NCI-H510A treated with DMSO at 0.1 percent for 48 hours (cell line): ENCODE measurements around the gene KRTAP5-8.
"Not testable (repeated sequence)": the region's sequence is repeated elsewhere in the genome, so short reads cannot be mapped to it uniquely, and the experiment has no call there.

Source experiments
- DNase-seq: peaks from one replicate; lab custom pipeline; 2025; lab: John Stamatoyannopoulos, UW

Gene KRTAP5-8, protein sequence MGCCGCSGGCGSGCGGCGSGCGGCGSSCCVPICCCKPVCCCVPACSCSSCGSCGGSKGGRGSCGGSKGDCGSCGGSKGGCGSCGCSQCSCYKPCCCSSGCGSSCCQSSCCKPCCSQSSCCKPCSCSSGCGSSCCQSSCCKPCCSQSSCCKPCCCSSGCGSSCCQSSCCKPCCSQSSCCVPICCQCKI

DNA sequence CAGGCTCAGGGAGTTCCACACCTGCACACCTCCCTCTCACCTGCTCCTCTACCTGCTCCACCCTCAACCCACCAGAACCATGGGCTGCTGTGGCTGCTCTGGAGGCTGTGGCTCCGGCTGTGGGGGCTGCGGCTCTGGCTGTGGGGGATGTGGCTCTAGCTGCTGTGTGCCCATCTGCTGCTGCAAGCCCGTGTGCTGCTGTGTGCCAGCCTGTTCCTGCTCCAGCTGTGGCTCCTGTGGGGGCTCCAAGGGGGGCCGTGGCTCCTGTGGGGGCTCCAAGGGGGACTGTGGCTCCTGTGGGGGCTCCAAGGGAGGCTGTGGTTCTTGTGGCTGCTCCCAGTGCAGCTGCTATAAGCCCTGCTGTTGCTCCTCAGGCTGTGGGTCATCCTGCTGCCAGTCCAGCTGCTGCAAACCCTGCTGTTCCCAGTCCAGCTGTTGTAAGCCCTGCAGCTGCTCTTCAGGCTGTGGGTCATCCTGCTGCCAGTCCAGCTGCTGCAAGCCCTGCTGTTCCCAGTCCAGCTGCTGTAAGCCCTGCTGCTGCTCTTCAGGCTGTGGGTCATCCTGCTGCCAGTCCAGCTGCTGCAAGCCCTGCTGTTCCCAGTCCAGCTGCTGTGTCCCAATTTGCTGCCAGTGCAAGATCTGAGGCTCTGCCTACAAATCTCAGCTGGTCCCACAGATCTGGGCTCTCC is at the start of gene KRTAP5-8:
Gene KRTAP5-8, plus strand, starts transcription at position 49 of the 689 bp plus-strand sequence. Its CDS starts 31 bp downstream, at position 80.
- not testable (repeated sequence) for DNase-seq

DNA sequence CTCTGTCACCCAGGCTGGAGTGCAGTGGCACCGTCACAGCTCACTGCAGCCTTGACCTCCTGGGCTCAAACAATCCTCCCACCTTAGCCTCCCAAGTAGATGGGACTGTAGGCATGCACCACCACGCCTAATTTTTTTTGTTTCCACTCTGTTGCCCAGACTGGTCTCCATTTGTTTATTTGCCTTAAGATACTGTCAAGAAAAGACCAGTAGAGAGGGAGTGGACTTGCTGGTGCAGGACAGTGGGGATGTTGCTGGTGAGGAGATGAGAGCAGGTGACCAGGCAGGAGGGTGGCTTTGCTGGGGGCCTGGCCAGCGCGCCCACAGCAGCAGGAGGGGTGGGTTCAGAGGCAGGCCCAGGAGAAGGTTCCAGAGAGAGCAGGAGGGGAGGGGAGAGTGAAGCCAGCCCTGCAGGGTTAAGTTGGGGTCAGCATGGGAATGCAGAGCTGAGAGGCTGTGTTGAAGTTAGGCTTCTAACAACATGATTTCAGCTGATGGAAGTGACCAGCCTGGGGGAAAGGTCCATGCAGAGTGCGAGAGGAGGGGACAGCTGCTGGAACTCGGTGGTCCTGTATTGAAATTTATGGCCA is 49.0 kb upstream of the KRTAP5-8 start:
- no peak for DNase-seq

DNA sequence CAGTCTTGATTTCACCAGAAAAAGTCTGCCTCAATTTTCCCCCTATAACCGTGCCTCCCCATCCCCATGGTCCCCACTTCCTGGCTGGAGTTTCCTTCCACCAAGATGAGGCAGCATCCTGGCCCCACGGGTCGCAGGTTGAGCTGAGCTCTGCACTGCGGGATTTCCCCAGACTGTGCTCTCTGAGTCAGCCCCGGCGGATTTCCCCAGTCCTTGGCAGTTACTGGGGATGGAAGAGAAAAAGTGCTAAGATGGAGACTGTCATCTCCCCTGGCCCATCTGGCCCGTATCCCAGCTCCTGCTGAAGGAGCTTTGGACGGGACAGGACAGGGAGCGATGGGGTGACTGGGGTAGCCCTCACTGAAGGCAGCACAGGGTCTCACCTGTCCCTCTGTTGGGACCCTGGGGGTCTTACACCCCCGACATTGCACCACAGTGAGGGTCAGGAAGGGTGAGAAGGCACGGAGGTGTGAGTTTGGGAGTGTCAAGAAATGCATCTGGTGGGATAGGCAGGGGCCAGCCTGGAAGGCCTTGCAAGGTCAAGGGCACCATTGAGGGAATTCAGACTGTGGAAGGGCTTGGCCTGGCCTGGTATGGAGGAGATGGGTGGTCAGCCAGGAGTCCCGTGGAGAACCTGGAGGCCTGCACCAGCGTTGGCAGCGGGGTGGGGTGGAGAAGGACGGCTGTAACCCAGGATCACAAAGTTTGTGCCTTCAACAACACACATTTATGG is 48.3 kb upstream of the KRTAP5-8 start:
- DNase-seq: no peak

DNA sequence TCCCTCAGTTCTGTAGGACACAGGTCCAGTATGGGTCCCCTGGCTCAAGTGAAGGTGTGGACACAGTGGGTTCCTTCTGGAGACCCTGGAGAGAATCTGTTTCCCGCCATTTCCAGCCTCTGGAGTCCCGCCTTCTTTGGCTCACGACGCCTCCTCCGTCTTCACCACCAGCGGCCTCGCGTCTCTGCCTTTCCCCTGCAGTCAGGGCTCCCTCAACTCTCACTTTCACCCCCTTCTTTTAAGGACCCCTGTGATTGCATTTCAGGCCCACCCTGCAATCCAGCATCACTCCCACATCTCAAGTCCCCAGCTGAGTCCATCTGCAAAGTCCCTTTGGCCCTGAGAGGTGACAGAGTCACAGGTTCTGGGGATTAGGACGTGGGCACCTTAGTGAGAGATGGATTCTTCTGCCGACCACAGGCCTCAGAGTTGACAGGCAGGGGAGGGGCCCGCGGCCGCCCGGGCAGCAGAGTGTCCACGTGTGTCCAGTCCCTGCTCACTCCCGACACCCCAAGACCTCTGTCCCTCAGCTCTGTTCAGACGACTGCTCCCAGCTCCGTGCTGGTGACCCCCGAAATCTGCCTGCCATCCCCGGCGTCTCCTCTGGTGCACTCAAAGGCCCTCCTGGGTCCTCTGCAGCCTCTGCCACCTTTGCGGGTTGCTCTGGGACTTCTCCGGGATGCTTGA is 47.6 kb upstream of the KRTAP5-8 start:
- DNase-seq: no peak

DNA sequence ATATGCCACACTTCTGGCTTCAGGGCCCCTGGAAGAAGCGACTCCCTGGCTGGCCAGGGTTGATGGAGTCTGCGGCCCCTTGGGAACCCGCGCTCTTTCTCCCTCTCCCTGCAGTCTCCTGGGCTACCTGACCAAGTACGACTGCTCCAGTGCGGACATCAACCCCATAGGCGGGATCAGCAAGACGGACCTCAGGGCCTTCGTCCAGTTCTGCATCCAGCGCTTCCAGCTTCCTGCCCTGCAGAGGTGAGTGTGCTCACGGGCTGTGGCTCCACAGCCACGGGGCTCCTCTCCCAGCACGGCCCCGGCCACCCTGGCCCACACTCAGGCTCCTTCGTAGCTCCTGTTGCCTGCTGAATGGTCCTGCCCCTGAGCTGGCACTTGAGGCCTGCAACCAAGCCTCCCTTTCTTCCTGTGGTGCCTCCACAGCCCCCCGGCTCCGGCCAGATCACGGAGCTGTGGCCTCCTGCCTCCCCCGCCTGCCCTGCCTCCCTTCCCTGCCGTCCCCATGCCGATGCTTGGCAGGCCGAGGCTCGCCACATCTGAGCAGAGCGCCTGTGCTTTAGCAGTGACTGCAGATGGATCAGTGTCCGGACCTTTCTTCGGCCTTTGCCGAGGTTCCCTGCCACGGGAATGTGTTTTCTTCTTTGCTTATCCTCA is 47.0 kb upstream of the KRTAP5-8 start:
- DNase-seq: no peak

DNA sequence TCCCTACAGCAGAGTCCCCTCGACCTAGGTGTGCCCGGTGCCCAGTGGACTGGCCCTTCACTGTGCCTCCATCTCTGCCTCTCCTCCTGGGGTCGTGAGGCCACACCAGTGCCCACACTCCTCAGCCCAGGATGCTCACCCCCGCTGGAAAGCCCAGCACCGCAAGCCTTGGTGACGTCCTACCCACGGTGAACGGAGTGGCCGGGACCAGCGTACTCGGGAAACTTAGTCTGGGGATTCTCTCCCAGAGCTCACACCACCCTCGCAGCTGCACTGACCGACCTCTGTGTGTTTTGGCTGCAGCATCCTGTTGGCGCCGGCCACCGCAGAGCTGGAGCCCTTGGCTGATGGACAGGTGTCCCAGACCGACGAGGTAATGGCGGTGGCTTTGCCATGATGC is 46.3 kb upstream of the KRTAP5-8 start:
- DNase-seq: no peak

DNA sequence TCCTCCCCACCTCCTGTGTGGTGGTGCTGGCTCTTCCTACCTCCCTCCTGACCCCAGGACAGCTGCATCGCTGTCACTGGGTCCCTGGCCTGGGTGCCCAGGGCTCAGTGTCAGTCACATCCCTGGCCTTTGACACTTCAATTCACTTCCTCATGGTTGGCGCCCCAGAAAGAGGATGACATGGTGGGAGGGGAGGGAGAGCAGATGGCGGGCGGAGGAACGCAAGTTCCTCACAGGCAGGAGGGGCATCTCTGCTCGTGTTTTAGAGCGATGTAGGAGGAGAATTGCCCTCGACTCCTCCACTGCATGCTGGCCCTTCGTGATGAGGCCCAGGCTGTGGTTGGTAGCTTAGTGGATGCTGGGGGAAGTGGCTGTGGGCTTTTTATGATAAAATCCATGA is 45.9 kb upstream of the KRTAP5-8 start:
- DNase-seq: no peak

DNA sequence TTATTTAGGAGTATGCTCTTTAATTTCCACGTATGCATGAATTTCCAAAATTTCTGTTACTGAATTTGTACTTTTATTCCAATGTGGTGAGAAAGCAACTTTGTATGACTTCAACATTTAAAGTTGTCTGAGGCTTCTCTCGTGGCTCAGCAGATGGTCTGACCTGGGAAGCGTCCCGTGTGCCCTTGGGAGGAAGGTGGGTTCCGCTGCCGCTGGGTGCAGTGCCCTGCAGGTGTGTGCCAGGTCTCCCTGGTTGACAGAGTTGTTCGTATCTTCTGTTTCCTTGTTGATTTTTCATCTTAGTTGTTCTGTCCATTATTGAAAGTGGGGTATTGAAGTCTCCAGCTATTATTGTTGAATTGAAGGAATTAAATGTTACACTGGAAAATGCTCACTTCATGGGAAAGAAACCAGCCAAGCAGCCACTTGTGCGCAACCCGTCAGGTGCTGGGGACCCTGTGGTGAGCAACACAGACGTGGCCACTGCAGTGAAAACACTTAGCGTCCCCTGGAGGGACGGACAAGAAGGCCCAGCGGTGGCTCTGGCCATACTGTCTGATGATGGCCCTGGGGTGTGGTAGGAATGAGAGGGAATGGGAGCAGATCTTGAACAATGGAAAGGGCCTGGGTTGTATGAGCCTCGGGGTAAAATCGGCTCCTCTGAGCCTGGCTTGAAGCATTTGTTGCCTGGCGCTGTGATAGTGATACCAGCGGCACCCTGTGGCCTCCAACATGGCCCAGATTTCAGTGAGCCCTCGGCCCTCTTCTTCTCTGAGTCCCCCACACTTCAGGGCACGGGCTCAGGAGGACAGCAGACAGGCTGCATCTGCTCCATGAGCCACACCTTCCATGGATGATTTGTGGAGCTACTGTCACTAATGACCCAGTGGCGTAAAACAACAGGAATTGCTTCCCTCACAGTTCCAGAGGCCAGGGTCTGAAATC is 42.3 kb upstream of the KRTAP5-8 start:
- no peak for DNase-seq

DNA sequence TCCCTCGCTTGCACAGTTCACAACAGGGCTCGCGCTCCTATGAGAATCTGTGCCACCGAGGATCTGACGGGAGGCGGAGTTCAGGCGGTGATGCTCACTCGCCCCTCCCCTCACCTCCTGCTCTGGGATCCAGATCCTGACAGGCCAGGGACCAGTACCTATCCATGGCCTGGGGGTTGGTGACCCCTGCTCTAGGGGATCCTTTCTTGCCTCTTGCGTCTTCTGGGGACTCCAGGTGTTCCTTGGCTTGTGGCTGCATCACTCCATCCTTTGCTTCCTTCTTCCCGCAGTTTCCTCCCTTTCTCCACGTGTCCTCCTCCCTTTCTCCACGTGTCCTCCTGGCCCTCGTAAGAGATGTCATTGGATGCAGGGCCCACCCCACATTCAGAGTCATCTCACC is 41.4 kb upstream of the KRTAP5-8 start:
- DNase-seq: no peak

DNA sequence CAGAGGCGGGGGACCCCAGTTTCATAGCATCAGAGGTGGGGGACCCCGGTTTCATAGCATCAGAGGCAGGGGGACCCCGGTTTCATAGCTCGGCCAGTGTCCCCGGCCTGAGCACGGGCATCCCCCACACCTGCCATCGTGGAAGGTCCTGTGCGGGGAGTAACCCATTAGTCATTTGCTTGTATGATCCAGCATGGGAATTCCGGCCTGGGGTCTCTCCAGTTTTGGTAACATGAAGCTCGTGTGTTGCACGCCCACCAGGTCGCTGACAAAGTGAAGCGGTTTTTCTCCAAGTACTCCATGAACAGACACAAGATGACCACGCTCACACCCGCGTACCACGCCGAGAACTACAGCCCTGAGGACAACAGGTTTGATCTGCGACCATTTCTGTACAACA is 39.7 kb upstream of the KRTAP5-8 start:
- no peak for DNase-seq

DNA sequence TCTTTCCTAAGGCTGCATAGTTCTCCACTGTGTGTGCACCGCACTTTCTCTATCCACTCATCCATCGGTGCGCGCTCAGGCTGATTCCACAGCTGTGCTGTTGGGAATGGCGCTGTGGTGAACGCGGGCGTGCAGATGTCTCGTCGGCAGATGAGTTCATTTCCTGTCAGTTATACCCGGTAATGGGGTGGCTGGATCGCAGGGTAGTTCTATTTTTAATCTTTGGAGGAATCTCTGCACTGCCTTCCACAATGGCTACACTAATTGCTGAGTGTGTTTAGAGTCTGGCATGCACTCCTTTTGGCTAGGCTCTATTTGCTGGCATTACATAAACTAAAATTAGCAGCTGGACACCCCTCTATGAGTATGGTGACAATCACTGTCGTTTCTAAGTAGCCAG is 38.7 kb upstream of the KRTAP5-8 start:
- DNase-seq: no peak

DNA sequence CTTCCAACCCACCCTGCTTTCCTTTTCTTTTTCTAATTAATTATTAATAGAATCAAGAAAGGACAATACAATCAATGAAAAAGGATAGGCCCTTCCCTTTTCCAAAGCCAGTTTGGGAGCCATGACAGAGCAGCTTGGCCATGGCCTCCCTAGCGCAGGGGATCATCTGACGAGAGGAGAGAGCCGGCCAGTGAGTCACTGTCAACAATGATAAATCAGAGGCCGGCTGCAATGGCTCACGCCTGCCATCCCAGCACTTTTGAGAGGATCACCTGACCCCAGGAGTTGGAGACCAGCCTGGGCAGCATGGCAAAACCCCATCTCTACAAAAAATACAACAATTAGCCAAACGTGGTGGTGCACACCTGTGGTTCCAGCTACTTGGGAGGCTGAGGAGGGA is 38.3 kb upstream of the KRTAP5-8 start:
- no peak for DNase-seq

DNA sequence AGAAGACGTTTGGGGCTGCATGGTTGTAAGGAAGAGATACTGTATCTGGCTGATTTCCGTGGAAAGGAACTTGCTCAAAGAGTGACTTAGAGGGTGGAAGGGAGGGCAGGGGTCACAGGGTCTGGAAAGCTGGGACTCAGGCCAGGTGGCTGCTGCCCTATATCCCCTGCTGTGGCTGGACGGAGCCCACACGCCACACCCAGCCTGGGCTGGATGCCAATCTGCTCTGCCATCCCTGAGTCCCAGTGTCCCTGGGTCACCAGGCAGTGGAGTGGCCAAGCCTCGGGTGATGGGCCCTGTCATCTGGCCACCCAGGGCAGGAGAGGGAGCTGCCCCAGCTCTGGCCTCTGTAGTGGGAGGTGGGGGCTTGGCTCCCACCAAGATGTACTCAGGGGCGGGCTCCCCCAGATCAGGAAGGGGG is 37.2 kb upstream of the KRTAP5-8 start:
- DNase-seq: no peak

DNA sequence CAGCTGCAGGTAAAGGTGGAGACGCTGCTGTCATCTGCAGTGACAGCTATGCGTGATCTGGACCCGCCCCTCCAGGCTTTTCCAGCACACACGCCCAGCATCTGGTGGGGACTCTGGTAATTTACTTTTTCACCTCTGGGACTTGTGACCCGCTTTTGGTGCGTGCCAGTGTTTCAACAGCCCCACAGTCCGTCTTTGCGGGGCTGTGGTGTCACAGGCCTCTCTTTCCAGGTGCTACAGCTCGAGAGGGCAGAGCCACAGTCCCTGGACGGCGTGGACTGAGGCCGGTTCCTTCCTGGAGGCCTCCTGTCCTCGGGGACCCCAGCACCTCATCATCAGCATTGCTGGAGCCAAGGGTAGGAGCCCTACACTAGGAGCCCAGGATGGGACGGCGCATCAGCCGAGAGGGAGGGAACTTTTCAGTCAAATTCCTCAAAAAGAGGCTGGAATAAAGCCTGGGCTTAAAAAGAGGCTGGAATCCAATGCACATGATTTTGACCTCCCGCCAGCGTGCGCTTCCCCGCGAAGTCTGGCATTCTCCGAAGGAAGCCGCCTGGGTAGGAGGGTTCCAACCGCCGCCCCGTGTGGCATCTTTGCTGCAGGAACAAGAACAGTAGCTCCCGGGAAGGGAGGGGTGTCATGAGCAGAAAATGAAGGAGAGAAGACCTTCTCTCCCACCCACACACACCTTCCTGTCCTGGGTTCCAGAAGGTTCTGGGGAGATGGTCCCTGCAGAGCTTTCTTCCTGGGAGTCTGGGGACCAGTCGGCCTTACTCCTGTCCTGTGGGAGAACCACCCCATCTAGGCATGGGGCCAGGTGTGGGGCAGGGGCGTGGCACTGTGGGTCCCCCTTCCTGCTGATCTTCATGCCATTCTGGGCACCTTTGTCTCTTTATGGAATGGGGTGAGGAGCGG is 36.5 kb upstream of the KRTAP5-8 start:
- DNase-seq: no peak

DNA sequence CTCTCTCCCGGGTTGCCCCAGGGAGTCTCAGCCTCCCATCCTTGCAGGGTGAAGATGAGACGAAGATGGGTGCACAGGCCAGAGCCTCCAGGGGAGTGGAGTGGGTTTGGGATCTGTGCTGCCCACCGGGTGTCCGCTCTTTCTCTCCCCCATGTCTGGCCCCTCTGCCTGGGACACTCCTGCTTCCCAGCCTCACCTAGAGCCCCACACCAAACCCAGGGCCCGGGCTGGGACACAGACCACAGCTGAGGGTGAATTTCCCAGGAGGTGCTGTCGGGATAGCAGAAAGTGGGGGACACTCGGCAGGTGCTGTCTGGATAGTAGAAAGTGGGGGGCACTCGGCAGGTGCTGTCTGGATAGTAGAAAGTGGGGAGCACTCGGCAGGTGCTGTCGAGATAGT is 35.8 kb upstream of the KRTAP5-8 start:
- DNase-seq: no peak

DNA sequence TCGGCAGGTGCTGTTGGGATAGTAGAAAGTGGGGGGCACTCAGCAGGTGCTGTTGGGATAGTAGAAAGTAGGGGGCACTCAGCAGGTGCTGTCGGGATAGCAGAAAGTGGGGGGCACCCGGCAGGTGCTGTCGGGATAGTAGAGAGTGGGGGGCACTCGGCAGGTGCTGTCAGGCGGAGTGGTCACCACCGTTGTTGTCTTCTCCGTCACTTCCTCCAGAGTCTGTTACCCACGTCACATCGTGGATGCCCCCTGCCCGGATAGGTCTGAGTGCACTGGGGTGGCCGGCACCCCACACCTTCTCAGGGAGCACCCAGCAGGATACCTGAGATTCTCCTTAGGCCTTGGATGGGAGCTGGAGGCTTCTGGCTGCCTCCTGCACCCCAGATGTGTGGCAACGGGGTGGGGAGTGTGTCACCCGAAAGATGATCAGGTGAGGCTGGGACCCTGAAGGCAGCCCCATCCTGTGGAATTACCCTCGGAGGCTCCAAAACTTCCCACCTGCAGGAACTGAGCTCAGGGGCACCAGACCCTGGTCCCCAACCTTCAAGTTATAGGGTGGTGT is 34.9 kb upstream of the KRTAP5-8 start:
- no peak for DNase-seq

DNA sequence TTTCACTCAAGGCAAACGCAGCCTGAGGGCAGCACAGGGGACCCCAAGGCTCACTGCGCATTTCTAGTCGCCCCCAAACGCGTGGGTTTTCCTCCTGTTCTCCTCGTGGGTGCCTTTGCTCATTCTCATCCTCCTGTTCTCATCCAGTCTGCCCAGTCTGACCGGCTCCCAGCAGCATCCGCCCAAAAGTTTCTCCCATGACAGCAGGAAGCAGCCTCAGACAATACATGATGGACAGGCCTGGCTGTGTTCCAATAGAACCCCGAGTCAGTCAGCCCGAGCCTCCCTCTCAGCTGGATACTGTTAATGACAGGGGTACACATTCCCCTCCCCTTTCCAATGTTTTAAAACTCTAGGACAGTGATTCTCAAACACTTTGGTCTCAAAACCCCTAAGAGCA is 33.3 kb upstream of the KRTAP5-8 start:
- no peak for DNase-seq

DNA sequence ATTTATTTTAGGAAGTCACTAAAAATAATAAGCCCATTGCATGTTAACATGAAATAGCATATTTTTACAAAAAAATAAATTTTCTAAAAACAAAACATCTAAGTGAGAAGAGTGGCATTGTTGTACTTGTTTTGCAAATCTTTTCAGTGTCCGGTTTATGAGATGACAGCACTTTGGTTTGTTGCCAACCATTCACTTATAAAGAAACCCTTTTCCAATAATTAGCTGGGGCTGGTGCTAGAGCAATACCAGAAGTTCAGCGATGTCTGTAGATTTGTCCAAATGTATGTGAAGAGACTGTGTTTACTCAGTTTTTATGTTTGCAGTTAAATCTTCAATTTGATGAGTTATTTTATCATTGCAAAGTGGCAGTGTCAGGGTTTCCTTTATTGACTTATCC is 32.8 kb upstream of the KRTAP5-8 start:
- no peak for DNase-seq

DNA sequence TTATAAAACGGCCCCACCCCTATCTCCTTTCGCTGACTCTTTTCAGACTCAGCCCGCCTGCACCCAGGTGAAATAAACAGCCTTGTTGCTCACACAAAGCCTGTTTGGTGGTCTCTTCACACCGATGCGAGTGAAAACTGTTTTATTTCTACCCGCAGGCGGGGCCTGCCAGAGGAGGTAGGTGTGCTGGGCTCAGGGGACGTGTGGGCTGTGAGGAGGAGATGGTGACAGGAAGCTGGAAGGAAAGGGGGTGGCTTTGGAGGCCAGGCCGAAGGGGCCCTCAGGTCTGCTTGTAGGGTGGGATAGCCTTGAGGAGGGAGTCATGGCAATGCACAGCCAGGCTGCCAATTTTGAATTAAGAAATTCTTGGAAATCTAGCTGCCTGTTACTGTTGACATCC is 32.0 kb upstream of the KRTAP5-8 start:
- no peak for DNase-seq
